ENCODE results near the gene SERINC2.

GRCh38 chr1:31460027-31460426, 47.0 kb downstream of the SERINC2 start:
- no peak for TF ChIP-seq MAFK (IDR thresholded peaks at IDR 0.05; ENCODE audit: partially characterized antibody)
- TF ChIP-seq CTCF (IDR thresholded peaks at IDR 0.05) = no peak
- no peak for TF ChIP-seq KDM1A (IDR thresholded peaks at IDR 0.05; ENCODE audit: low read depth)
- TF ChIP-seq POLR2A (IDR thresholded peaks at IDR 0.05; ENCODE audit: low read length) = no peak
- TF ChIP-seq MAX (IDR thresholded peaks at IDR 0.05) = no peak
- no peak for TF ChIP-seq JUN (IDR thresholded peaks at IDR 0.05)
- TF ChIP-seq RCOR1 (IDR thresholded peaks at IDR 0.05; ENCODE audit: low read depth, low read length) = no peak
- no peak for TF ChIP-seq MYC (IDR thresholded peaks at IDR 0.05; ENCODE audit: borderline replicate concordance, low read length)
- TF ChIP-seq EP300 (IDR thresholded peaks at IDR 0.05) = no peak
